Metanephros (tissue), 2 donors: Measurements from ENCODE around the gene FANCM. TPM values are rescaled to one million over a fixed set of nuclear protein-coding genes. Genes with fewer than 3 reads are reported as not detected.
A peak's percentile ranks its signal among the peaks of the same experiment; 100 is the strongest.

ENCODE experiments used
- small RNA-seq: library from RNA; depleted of rRNA; stranded (forward); fragments of <200 nt; gene quantifications from one replicate; pipeline ENCODE3, GENCODE V24; 2014; ENCODE audit warnings: low replicate concordance
- total RNA-seq: library from RNA; depleted of rRNA; stranded (reverse); fragments of >200 nt; gene quantifications from one replicate; pipeline ENCODE4 v1.2.3, GENCODE V29; 2014

The FANCM gene
- total RNA-seq: 10.3 TPM

DNA sequence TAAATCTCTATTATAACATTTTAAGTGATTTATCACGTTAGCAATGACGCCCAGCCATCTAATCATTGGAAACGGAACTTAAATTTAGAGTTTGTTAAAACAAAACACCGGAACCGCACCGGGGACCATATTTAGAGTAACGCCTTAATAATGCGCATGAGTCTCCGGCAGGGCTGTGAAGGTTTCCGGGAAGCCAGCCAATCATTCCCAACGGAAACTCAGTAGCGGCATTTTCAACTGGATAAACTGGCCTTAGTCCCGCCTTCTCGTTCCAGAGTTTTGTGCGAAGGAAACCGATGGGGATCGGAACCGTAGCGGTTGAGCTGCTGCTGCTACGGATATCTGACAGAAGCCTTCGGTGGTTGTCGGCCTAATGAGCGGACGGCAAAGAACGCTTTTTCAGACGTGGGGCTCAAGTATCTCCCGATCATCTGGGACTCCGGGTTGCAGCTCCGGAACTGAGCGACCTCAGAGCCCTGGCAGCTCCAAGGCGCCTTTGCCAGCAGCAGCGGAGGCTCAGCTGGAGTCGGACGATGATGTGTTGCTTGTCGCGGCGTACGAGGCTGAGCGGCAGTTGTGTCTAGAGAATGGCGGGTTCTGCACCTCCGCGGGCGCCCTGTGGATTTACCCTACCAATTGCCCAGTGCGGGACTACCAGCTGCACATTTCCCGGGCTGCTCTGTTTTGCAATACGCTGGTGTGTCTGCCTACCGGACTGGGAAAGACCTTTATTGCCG lies at the start of gene FANCM:
Gene FANCM (plus strand): TSS at position 272 of the 737 bp plus-strand sequence. CDS start 102 bp downstream, at position 374.

GRCh38 chr14:45134051-45134958 lies 1.4 kb upstream of the FANCM start, which contains the start of gene FKBP3:
Gene FKBP3 (minus strand): TSS chr14:45134481. CDS start chr14:45134456, 25 bp downstream.

Small RNA genes lying within 50 kb of the gene (small RNA-seq; reads per million reads assigned to genes)
- gene RF00151: 0.23 reads per million, percentile 9 among the genes with 10 or more reads in this experiment
- 2,873 reads per million, percentile 100 among the genes with 10 or more reads in this experiment for gene SNORD127

Other genes starting within 250 kb of the FANCM start
- 19.9 TPM for gene KLHL28, start 174.0 kb upstream of the FANCM start, total RNA-seq
- 45.1 TPM for gene TOGARAM1, start 173.7 kb upstream of the FANCM start, total RNA-seq
- 77.8 TPM for gene PRPF39, start 51.8 kb upstream of the FANCM start, total RNA-seq
- gene FKBP3, start 1.4 kb upstream of the FANCM start, total RNA-seq: 35.0 TPM
- 34.1 TPM for gene MIS18BP1, start 117.3 kb downstream of the FANCM start, total RNA-seq